Mesodermal cell (in vitro differentiated cells): Measurements from ENCODE around the gene USP22.
A peak's percentile ranks its signal among the peaks of the same experiment; 100 is the strongest.

Source experiments
- H3K27ac ChIP-seq: 2 replicates; pipeline ENCODE4 v1.7.0; 2013; ENCODE audit warnings: mild to moderate bottlenecking, low read depth, low read length, moderate library complexity; ENCODE audit not compliant: severe bottlenecking
- H3K36me3 ChIP-seq: 2 replicates; pipeline ENCODE4 v1.7.1; 2013; ENCODE audit warnings: mild to moderate bottlenecking, low read length, moderate library complexity; ENCODE audit not compliant: control insufficient read depth, insufficient read depth
- H3K4me1 ChIP-seq: one replicate; pipeline ENCODE4 v1.7.1; 2013; ENCODE audit warnings: mild to moderate bottlenecking, low read length; ENCODE audit not compliant: insufficient read depth, control insufficient read depth, poor library complexity, severe bottlenecking
- H3K4me3 ChIP-seq: 2 replicates; pipeline ENCODE4 v1.7.0; 2013; ENCODE audit warnings: low read length, control low read depth, mild to moderate bottlenecking; ENCODE audit not compliant: insufficient read depth, poor library complexity, severe bottlenecking; ENCODE audit errors: extremely low read depth
- H3K9me3 ChIP-seq: 2 replicates; pipeline ENCODE4 v1.7.1; 2013; ENCODE audit warnings: mild to moderate bottlenecking, low read length, moderate library complexity; ENCODE audit not compliant: control insufficient read depth
- WGBS, 2 experiments: methylation state at CpG; one replicate each; pipeline ENCODE4 v1.1.5; 2013; ENCODE audit warnings: missing lambda C conversion rate in 2 of 2; ENCODE audit not compliant: insufficient coverage in 2 of 2; 5-methylcytosine and 5-hydroxymethylcytosine counted together

The USP22 gene

DNA sequence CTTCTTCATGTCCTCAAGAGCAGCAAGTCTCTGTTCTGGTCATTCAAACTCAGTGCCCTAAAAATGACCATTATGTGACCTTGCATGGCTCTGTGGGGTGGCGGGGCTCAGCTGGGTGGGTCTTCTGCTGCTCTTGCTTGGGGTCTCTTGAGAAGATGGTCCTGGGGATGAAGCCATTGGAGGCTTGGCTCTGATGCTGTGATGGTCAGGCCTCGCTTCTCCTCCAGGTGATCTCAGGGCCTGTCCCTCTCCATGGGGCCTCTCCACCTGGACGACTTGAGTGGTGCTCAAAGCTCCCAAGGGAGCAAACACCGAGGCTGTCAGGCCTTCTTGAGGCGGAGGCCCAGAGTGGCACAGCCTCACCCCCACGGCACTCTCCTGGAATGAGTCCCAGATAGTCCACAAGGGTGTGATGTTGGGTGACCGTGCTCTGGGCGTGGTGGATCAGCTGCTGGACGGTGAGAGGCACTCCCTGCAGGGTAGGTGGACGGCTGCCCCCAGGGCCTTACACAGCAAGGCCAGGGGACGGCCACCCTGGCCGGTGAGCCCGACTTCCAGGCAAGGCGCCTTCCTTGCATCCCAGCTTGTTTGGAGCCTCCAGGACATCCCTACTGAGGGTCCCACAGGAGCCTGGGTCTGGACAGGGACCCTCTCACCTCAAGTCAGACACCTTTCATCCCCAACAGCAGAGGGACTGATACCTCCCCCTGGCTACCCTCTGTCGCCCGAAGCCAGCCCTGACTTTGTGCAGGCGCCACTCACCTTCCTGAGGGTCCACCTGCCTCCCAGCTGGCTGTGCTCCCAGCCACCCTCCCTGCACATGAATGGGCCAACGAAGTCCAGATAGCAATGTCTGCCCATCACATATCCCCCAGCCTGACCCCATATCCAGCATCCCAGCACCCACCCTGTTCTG is 48.7 kb downstream of the USP22 start:
- 91 to 93% methylated on average over 18 of the region's 18 CpGs for WGBS, 2 experiments
- Histone ChIP-seq H3K27ac (peak overlapping the region; percentile 96), H3K36me3 (peaks cover 11% of the 10 kb centered on the region), H3K4me3 (no peak overlapping the region), H3K9me3 (no peaks in the 10 kb centered on the region), H3K4me1 (peaks cover 9% of the 10 kb centered on the region)

DNA sequence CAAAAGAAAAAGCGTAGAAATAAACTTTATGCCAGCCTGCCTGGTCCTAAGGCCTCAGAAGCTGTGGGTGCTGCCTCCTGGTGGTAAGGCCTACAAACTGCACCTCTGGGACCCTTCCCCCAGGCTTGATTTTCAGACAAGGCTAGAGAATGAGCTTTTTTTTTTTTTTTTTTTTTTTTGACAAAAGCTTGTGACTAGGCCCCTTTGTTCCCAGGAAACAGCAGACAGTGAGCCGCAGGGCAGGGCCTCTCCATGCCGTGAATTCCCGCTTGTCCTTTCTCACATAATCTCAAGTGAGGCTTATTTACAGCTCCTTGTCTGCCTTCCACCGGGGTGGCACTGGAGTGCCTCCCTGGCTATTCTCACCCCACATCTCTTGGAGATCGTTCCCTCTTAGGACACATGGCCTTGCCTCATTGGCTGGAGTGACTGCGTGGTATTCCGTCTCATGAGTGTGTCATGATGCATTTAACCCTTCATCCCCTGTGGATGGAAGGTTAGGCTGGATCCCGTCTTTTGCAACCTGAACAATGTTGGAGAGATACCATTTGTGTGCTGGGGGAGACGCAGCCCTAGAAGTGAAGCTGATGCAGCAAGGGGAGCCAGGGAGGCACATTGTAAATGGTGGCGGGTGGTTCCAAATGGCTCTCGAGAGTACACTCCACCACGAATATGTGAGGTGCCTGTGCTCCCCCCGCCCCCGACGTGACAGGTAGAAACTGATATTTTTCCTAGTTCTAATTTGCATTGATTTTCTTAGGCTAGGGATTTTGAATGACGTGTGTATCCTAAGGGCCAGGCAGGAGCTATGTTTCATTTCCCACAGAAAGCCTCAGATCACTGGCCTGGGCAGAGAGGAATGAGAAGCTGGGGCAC is 49.6 kb downstream of the USP22 start:
- Histone ChIP-seq H3K27ac (peak overlapping the region; percentile 96), H3K9me3 (no peaks in the 10 kb centered on the region), H3K4me1 (peaks cover 9% of the 10 kb centered on the region), H3K4me3 (no peak overlapping the region), H3K36me3 (peaks cover 2% of the 10 kb centered on the region)
- 59 to 64% methylated on average over 13 to 16 of the region's 17 CpGs for WGBS, 2 experiments

DNA sequence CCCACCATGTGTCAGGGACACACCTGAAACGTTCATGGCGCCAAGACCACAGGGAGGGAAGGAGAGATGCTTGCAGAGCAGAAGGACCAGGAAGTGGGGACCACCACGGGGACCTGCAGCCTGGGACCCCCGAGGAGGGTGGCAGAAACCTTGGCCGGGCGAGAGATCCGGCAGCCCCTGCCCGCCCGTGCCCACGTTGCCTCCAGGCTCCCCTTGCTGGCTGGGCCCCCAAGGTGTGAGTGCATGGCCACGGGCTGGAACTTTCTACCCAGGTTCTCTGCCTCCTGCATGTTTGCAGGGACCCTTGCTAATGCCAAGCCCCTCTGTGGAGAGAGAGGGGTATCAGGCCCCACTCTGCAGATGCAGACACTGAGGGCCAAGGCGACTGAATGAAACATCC is 50.4 kb downstream of the USP22 start:
- 86 to 92% methylated on average over 7 to 10 of the region's 12 CpGs for WGBS, 2 experiments
- no peaks in the 10 kb centered on the region for H3K36me3 ChIP-seq
- no peak overlapping the region for H3K27ac ChIP-seq
- no peaks in the 10 kb centered on the region for H3K9me3 ChIP-seq
- H3K4me3 ChIP-seq = no peak overlapping the region
- peaks cover 9% of the 10 kb centered on the region for H3K4me1 ChIP-seq

DNA sequence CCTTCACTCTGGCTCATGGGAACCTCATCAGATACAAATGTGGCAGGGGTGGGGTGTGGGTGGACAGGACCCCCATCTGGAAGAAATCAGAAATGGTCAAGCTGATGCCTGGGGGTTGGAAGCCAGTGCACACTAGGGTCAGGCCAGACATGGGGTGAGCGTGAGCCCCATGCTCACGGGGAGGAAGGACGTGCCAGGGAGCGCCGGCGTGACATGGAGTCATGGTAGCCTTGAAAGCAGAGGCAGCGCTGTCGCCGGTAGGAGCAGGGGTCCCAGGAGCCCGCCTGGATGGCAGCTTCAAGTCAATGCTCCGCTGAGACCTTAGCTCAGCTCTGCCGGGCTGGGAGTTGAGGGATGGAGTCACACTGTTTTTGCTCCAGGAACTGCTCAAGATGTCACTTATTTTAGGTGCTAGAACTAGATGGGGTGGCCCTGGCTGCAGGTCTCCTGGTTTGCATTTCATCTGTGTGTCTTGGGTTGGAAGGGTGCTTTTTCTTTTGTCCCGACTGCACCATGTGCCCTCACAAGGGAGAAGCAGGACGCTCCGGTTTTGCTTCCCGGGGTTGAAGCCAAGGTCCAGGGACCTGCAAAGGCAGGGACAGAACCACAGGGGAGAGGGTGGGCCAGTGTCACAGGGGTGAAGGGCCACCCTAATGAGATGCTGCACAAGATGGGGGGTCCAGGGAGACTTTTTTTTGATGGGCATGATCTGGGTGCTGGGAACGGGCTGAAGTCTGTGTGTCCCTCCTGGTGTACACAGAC is 51.4 kb downstream of the USP22 start:
- H3K9me3 ChIP-seq = no peaks in the 10 kb centered on the region
- 95 to 96% methylated on average over 15 to 16 of the region's 17 CpGs for WGBS, 2 experiments
- no peak overlapping the region for H3K27ac ChIP-seq

DNA sequence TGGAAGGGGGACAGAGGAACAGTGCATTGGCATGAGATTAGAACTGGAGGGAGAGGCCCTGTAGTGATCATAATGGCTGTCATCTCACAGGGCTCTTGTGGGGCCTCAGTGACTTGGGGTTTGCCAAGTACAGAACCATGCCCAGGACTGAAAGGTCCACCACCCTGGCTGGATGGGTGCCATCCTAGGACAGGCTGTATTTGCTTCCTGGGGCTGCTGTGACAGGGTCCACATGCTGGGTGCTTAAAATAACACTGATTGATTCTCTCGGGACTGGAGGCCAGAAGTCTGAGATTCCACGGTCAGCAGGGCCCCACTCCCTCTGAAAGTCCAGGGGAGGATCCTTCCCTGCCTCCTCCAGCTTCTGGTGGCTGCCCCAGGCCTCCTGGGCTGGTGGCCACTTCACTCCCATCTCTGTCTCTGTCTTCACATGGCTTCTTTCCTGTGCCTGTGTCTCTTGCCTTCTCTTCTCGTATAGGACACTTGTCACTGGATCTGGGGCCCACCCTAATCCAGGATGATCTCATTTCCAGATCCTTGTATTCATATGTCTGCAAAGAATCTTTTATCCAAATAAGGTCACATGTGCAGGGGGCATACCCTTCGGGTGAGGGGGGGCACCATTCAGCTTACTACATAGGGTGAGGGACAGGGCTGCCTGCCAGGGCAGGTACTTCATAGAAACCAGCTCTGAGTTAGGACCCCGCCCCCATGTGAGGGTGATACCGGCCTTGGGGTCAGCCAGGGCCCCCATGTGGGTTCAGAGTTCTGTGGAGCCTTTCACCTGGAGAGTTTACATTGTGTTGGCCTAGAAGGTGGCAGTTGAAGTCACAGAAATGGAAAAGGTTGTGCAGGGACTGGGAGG is 52.6 kb downstream of the USP22 start:
- H3K9me3 ChIP-seq = no peaks in the 10 kb centered on the region
- no peak overlapping the region for H3K4me3 ChIP-seq
- 78 to 91% methylated on average over 5 of the region's 6 CpGs for WGBS, 2 experiments
- H3K27ac ChIP-seq = no peak overlapping the region
- peaks cover 9% of the 10 kb centered on the region for H3K4me1 ChIP-seq
- no peaks in the 10 kb centered on the region for H3K36me3 ChIP-seq

More for the DNA sequence above, 51.4 kb downstream of the USP22 start:
- Histone ChIP-seq H3K4me1 (peaks cover 9% of the 10 kb centered on the region), H3K36me3 (no peaks in the 10 kb centered on the region), H3K4me3 (no peak overlapping the region)

DNA sequence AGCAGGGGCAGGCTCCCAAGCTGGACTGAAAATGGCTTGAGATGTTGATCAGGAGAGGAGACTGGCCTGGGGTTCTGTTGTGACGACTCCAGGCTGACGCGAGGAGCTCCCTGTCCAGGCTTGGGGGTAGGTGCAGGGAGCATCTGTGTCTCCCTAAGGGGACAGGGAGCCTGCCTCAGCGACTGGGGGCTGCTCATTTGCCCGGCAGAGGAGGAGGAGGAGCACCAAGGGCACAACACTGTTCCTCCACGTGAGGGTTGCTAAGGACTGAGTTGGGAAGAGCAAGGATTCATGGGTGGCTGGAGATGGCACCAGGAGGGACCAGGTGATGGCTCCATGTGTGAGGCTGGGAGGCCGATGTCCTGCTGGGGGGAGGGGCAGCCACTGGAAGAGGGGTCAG is 53.3 kb downstream of the USP22 start:
- Histone ChIP-seq H3K4me3 (no peak overlapping the region), H3K27ac (no peak overlapping the region), H3K9me3 (no peaks in the 10 kb centered on the region), H3K36me3 (no peaks in the 10 kb centered on the region), H3K4me1 (peaks cover 9% of the 10 kb centered on the region)
- 79 to 100% methylated on average over 2 to 7 of the region's 7 CpGs for WGBS, 2 experiments

DNA sequence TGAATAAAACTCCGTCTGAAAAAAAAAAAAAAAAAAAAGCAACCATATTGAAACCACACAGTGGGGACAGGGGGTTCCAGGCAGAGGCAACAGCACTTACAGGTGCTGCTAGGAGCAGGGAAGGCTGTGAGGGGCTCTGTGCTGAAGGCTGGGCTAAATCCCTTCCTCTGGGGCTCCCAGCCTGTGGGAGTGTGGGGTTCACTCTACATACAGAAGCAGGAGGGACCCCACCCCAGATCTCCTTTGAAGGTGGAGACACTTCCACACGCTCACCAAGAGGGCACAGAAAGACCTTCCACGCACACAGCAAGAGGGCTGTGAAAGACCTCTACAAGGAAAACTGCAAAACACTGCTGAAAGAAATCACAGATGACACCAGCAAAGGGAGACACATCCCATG is 53.9 kb downstream of the USP22 start:
- 80 to 82% methylated on average over 1 to 3 of the region's 3 CpGs for WGBS, 2 experiments
- H3K4me3 ChIP-seq = no peak overlapping the region
- H3K4me1 ChIP-seq = peaks cover 9% of the 10 kb centered on the region
- H3K9me3 ChIP-seq = no peaks in the 10 kb centered on the region
- H3K36me3 ChIP-seq = no peaks in the 10 kb centered on the region
- H3K27ac ChIP-seq = no peak overlapping the region

DNA sequence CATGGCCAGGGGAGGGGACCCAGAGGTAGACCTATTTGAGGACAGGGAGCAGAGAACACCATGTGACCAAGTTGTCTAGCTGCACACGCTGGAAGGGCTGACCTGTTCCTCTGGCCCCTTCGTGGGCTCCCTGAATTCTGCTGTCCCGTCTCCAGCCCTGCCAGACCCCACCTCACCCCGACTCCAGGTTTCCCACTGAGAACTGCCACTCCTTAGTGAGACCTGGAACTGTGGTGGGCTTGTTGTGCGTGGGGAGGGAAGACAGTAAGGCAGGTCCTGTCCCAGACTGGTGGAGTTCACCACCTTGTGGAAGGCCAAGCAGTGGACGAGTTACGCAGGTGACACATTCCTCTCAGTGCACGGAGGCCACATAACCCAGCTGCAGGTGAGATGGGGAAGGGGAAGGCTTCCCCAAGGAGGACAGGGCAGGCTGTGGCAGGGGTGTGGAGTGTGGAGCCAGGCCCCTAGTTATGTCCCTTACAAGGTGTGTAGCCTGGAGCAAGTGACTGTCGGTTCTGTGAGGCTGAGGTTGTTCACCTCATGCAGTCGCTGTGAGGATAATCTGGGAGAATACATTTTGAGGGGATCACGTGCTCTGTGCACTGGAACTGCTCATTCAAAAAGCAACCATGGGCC is 54.7 kb downstream of the USP22 start:
- Histone ChIP-seq H3K4me3 (no peak overlapping the region), H3K36me3 (no peaks in the 10 kb centered on the region), H3K27ac (no peak overlapping the region), H3K9me3 (no peaks in the 10 kb centered on the region), H3K4me1 (peaks cover 4% of the 10 kb centered on the region)
- 89 to 97% methylated on average over 8 of the region's 11 CpGs for WGBS, 2 experiments

DNA sequence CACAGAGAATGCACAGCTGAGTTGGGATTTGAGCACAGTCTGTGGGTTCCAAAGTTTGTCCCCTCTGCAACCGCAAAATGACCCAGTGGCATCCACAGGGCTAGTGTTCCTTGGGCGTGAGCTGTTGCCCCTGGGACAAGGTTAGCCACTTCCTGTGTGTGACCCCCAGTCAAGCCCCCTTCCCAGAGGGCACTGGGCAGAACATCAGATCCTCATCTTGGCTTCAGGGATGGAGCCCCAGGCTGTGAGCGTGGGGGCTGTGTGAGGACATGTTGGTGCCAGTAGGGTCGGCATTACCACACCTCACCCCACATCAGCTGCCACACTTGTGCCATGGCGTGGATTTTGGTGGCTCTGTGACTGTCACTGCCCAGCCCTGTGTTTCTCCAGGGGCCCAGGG is 55.3 kb downstream of the USP22 start:
- Histone ChIP-seq H3K36me3 (no peaks in the 10 kb centered on the region), H3K4me1 (peaks cover 2% of the 10 kb centered on the region), H3K4me3 (no peak overlapping the region), H3K27ac (no peak overlapping the region), H3K9me3 (no peaks in the 10 kb centered on the region)
- WGBS, 2 experiments = 92 to 97% methylated on average over 3 of the region's 5 CpGs
